Measurements from ENCODE around the gene SNAPC2. TPM values are rescaled to one million over a fixed set of nuclear protein-coding genes. Genes with fewer than 3 reads are reported as not detected.

The SNAPC2 gene
- total and polyA plus RNA-seq, 7 donors, result 11.6 to 31.2 (median 20.3) TPM

DNA sequence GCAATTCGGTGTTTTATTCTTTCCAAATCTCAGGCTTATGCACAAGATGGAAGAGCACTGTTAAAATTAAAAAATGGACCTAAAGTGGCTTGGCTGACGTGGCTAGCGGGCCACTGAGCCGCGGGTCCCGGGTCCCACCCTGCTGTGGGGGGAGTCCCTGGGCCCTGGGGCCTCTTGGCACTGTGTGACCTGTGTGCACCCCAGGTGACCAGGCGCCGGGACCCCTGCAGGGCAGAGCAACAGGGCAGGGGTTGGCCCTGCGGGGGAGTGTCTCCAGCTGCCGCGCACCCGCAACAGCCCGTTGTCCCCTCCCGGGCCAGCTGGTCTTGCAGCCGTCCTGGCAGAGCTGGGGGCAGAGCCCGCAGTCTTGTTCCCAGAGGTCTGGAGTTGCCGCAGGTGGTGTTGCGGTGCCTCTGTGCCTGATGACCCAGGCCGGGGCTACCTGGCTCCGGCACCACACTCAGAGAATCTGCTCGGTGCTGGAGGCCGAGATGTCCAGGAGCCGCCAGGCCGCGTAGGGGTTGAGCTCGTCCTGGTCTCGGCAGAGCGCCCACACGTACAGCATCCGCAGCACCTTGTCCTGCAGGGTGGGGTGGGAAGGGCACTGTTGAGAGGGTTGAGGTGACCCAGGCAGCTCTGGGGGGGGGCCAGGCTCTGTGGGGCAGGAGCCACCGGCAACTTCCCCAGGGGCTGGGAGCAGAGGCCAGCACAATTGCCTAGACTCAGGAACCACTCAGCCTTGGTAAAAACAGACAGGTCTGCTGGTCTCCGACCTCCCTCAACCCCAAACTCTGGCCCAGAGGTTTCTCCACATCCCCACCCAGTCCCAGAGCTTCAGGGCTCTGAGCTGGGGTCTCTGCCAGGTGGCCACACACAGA, 6.8 kb downstream of the SNAPC2 start:
- Histone ChIP-seq H3K4me3 (peak overlapping the region; percentile 36 to 81 (median 64)), H3K27ac (peak overlapping the region; percentile 89 to 97 (median 94)), H3K4me1 (peaks cover 0 to 97% (median 92%) of the 10 kb centered on the region in 4 donors), H3K27me3 (no peaks in the 10 kb centered on the region), H3K9me3 (no peaks in the 10 kb centered on the region), H3K36me3 (peaks cover 11 to 25% (median 15%) of the 10 kb centered on the region in 4 donors)
- WGBS, 2 donors, result 86 to 89% methylated on average over 32 of the region's 32 CpGs
- TF ChIP-seq POLR2A (IDR thresholded peaks at IDR 0.05) (no peak), EP300 (IDR thresholded peaks at IDR 0.05) (no peak), POLR2AphosphoS5 (IDR thresholded peaks at IDR 0.05) (no peak)
- TF ChIP-seq, protein P1, sequence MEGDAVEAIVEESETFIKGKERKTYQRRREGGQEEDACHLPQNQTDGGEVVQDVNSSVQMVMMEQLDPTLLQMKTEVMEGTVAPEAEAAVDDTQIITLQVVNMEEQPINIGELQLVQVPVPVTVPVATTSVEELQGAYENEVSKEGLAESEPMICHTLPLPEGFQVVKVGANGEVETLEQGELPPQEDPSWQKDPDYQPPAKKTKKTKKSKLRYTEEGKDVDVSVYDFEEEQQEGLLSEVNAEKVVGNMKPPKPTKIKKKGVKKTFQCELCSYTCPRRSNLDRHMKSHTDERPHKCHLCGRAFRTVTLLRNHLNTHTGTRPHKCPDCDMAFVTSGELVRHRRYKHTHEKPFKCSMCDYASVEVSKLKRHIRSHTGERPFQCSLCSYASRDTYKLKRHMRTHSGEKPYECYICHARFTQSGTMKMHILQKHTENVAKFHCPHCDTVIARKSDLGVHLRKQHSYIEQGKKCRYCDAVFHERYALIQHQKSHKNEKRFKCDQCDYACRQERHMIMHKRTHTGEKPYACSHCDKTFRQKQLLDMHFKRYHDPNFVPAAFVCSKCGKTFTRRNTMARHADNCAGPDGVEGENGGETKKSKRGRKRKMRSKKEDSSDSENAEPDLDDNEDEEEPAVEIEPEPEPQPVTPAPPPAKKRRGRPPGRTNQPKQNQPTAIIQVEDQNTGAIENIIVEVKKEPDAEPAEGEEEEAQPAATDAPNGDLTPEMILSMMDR (IDR thresholded peaks at IDR 0.05), result no peak
- intact Hi-C loops (cut with DNase I), result loop anchor here (10.0 kb wide), 3 partner anchors 438 to 1192 kb away; partner anchors contain the start of genes ANGPTL4, GPR108, MBD3L1 and TRIP10
- DNase-seq, result no peak

DNA sequence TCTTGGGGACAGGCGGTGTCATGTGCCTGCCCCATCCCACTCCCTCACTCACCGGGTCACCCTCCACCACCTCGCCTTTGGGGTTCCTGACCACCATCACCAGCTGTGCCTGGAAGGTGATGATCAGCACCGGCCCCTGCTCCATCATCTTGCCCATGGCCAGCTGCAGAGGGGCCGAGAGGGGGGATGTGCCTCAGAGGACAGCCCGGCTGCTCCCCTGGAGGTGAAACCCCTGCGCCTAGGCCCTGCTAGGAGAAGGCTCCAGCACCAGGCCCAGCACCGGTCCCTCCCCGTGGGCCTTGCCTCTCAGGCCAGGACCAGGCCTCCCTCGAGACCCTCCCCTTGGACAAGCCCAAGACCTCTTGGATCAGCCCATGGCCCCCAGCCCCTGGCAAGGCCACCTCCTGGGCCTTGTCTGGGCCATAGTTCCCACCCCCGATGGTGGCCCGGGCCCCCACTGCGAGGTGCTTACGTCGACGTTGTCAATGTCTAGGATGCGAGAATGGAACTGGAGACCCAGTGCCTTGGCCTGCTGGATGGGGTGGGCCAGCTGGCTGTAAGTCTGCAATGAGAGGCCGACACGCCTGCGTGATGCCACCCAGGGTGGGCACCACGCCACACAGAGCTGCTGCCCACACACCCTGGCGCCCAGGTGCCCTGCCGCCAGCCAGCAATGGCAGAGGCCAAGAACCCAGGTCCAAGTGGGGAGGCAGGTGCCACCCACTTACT, 7.6 kb downstream of the SNAPC2 start:
- Histone ChIP-seq H3K9me3 (no peaks in the 10 kb centered on the region), H3K36me3 (peaks cover 9 to 25% (median 16%) of the 10 kb centered on the region in 4 donors), H3K4me1 (peaks cover 0 to 96% (median 89%) of the 10 kb centered on the region in 4 donors), H3K27me3 (no peaks in the 10 kb centered on the region), H3K27ac (peak overlapping the region; percentile 89 to 97 (median 94)), H3K4me3 (peak overlapping the region in 2 of 4 donors; percentile 8 to 36)
- 93 to 94% methylated on average over 23 of the region's 23 CpGs for WGBS, 2 donors
- TF ChIP-seq, protein P1 (IDR thresholded peaks at IDR 0.05), result no peak
- TF ChIP-seq EP300 (IDR thresholded peaks at IDR 0.05) (no peak), POLR2AphosphoS5 (IDR thresholded peaks at IDR 0.05) (no peak), POLR2A (IDR thresholded peaks at IDR 0.05) (no peak)
- intact Hi-C loops (cut with DNase I), result loop anchor here (10.0 kb wide), 3 partner anchors 437 to 1193 kb away; partner anchors contain the start of genes ANGPTL4, GPR108, MBD3L1 and TRIP10
- DNase-seq, result no peak

DNA sequence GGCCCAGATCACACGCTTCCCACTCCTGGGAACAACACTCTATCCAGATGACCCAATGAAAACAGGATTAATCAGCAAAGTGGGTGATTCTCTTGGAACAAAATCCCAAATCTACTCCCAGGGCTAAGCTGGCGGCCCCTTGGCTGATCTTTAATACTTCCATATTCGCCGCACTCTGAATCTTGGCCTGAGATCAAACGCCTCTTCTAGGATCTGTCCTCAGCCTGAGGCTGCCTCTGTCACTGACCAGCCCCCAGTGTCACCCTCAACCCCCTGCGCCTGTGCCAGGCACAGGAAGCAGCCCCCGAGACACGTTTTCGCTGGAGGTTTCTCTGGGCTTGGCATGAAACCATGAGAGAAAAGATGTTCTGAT, 8.2 kb downstream of the SNAPC2 start:
- Histone ChIP-seq H3K27ac (peak overlapping the region; percentile 89 to 97 (median 94)), H3K9me3 (no peaks in the 10 kb centered on the region), H3K36me3 (peaks cover 12 to 25% (median 20%) of the 10 kb centered on the region in 4 donors), H3K4me1 (peaks cover 0 to 90% (median 84%) of the 10 kb centered on the region in 4 donors), H3K4me3 (peak overlapping the region in 2 of 4 donors; percentile 8 to 36), H3K27me3 (no peaks in the 10 kb centered on the region)
- no peak for DNase-seq
- TF ChIP-seq, protein P1 (IDR thresholded peaks at IDR 0.05), result peak in 1 of 4 experiments; percentile 5
- TF ChIP-seq POLR2A (IDR thresholded peaks at IDR 0.05) (no peak), EP300 (IDR thresholded peaks at IDR 0.05) (no peak), POLR2AphosphoS5 (IDR thresholded peaks at IDR 0.05) (no peak)
- WGBS, 2 donors, result 85 to 89% methylated on average over 9 of the region's 9 CpGs
- intact Hi-C loops (cut with DNase I), result loop anchor here (10.0 kb wide), 3 partner anchors 436 to 1194 kb away; partner anchors contain the start of genes ANGPTL4, GPR108, MBD3L1 and TRIP10

DNA sequence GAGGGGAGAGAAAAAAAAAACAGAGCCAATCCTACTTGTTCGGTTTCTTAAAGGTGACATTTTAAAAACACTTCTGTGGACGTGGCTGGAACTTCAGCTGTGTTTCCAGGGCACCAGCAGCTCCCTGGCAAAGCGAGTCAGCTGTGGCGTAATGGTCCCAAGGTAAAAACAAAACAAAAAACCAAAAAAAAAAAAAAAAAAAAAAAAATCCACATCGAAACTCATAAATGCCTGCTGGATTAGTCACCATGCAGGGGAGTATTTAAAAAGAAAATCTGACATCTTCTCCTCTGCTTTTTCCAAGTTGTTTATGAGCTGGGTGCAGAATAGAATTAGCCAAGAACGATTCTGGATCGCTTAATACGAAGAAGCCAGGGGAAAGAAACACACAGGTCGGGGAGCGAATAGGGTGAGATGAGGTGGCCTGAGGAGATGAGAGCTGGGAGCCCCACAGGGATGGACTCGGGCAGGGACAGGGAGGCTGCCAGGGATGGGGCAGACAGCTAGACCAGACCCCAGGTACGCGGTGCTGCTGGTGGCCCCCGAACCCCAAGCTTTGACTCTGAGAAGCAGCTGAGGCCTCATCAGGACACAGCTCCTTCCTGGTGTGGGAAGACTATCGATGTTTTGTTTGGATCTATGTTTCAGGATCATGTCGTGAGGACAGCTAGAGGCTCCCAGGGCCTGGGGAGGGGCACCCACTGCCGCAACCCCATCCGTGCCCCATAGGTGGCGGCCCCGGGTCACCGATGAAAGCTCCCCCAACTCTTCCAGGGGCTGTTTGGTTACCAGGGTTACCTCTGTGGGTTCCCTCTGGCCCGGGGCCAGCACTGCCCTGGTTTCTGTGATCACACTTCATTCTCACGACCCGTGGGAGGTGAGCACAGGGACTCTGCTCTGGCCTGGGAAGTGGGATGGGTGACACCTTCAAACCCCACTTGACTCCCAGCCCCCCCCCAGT, 8.9 kb downstream of the SNAPC2 start:
- DNase-seq, result peak; percentile 92
- intact Hi-C loops (cut with DNase I), result loop anchor here (10.0 kb wide), 3 partner anchors 436 to 1194 kb away; partner anchors contain the start of genes ANGPTL4, GPR108, MBD3L1 and TRIP10
- H3K4me3 ChIP-seq, result peak overlapping the region in 3 of 4 donors; percentile 19 to 36 (median 31)
- TF ChIP-seq, protein P1 (IDR thresholded peaks at IDR 0.05), result peak in 3 of 4 experiments; percentile 28 to 39 (median 35)
- TF ChIP-seq POLR2A (IDR thresholded peaks at IDR 0.05) (no peak), POLR2AphosphoS5 (IDR thresholded peaks at IDR 0.05) (peak; percentile 32 to 60 (median 49)), EP300 (IDR thresholded peaks at IDR 0.05) (peak in 1 of 4 donors; percentile 5)
- H3K36me3 ChIP-seq, result peaks cover 19 to 32% (median 27%) of the 10 kb centered on the region in 4 donors
- peak overlapping the region; percentile 89 to 97 (median 94) for H3K27ac ChIP-seq
- peaks cover 0 to 85% (median 78%) of the 10 kb centered on the region in 4 donors for H3K4me1 ChIP-seq
- H3K9me3 ChIP-seq, result no peaks in the 10 kb centered on the region
- no peaks in the 10 kb centered on the region for H3K27me3 ChIP-seq
- WGBS, 2 donors, result 67 to 73% methylated on average over 24 of the region's 24 CpGs
